Dermis microvascular lymphatic vessel endothelial cell (primary cell): ENCODE data around the gene TRAPPC2L. TPM values are rescaled to one million over a fixed set of nuclear protein-coding genes. Genes with fewer than 3 reads are reported as not detected.
"Not testable (repeated sequence)": the region's sequence is repeated elsewhere in the genome, so short reads cannot be mapped to it uniquely, and the experiment has no call there.

Source experiments
- DNase-seq, 2 donors: peaks; one replicate each; pipeline versions ENCODE4 v3.0.0 to v3.0.0-alpha.2; 2010; ENCODE audit warnings: low read depth in 2 of 2
- total RNA-seq: library from RNA; depleted of rRNA; stranded (reverse); fragments of >200 nt; gene quantifications from 2 replicates; pipeline ENCODE4 v1.2.1, GENCODE V29; 2014

The TRAPPC2L gene
- total RNA-seq, 1 donor from 2014 or later, result 48.1 TPM

DNA sequence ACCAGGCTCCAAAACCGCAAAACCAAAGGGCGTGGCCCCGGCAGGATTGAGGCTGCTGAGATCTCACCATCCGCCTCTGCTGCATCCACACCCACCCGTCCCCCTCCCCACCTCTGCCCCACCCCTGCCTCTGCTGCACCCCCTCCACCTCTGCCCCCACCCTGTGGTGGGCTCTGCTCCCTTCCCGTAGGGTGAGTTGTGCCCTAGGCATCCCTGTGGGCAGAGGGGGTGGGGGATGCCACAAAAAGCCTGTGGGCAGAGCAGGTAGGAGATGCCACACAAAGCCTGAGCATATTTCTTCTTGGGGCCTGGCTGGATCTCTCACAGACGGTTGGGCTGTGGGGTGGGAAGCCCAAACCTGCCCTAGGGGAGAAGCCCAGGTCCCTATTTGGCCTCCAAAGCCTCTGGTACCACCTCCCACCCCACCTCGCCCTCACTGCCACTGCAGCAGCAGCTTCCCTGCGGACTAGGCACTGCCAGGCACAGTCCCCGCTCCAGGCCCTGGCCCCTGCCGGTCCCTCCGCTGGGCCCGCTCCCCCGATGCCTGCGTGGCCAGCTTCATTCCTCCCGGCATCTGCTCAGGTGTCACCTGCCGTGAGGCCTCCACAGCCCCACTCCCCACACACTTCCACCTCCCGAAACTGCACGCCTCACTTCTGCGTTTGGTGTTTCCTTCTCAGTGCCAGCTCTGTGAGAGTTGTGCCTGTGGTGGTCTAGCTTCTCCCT, 20.8 kb downstream of the TRAPPC2L start:
- no peak for DNase-seq

DNA sequence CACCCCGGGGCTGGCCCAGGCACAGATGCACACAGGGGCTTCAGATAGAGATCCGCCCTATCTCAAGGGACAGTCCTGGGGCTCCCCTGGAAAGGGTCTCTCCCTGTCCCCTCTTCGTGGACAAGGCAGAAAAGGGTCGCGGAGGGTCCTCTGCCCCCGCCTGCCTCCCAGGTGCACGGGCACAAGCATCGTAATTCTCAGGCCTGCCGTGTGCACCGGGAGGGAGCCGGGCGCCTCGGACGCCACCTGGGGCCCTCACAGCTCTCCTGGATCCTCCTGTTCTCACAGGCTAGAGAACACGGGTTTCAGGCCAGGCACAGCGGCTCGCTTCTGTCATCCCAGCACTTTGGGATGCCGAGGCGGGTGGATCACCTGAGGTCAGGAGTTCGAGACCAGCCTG, 21.4 kb downstream of the TRAPPC2L start:
- DNase-seq, result no peak

DNA sequence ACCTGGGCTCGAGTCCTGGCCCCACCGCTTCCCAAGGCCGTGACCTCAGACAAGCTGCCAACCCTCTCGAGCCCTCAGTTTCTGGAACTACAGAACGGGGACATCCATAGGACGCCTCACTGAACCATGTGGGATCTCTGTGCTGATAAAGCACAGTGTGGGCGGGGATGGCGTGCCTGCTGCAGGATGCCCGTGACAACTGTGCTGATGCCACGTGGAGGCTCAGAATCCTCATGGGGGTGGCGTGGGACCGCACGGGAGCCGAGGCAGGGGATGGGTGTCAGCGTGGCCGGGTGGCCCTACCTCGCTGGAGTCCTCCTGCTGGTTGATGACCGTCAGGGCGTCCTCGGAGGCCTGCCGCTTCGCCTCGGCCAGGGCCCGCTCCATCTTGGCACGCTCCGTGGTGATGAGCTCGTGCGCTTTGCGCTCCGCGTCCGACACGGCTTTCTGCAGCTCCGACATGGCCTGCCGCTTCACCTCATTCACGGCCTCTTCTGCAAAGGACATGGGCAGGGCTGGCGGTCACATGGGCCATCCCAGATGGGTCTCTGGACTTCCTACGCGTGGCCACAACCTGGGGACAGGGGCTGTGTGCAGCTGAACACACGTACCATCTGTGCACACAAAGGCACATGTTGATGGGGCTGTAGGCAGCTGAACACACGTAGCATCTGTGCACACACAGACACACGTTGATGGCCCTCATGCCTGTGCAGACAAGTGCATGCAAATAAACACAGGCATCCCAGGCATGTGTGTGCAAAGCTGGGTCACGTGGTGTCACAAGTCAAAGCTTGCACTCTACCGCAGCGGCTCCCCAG, 22.2 kb downstream of the TRAPPC2L start:
- no peak for DNase-seq

- no peak for DNase-seq
Observed at GRCh38 chr16:88879788-88880055, 22.8 kb downstream of the TRAPPC2L start.

DNA sequence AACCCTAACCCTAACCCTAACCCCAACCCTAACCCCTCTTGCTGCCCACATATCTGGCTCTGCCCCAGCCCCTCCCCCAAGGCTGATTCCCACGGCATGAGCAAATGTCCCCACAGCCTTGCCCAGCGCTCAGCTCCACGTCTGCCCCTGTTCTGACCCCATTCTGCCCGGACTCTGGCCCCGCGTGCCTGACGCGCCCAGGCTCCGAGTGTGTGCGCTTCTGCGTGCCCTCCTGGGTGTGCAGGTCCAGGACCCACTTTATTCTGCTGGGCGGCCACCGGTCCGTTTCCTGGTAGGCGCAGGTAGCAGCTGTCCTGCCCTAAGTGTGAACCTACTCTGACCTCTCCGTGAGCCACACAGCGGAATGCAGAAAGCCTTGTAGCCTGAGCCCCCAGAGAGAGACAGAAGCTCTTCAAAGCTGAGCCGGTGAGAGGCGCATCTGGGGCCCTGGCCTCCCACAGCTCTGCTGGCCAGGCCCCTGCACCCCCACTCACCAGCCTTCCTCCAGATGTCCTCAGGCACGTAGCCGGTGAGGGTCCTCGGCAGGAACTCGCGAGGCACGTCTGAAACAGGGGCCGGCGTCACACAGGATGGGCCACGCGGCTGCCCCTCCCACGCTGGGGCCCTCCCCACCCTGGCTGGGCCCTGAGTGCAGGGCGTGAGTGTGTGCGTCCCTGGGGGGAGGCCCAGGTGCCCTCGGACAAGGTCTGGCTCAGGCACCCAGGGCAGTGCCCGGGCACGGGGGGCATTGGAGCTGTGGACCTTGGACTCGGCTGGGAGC, 23.5 kb downstream of the TRAPPC2L start:
- no peak for DNase-seq

GRCh38 chr16:88881007-88881615, 24.2 kb downstream of the TRAPPC2L start:
- no peak for DNase-seq

DNA sequence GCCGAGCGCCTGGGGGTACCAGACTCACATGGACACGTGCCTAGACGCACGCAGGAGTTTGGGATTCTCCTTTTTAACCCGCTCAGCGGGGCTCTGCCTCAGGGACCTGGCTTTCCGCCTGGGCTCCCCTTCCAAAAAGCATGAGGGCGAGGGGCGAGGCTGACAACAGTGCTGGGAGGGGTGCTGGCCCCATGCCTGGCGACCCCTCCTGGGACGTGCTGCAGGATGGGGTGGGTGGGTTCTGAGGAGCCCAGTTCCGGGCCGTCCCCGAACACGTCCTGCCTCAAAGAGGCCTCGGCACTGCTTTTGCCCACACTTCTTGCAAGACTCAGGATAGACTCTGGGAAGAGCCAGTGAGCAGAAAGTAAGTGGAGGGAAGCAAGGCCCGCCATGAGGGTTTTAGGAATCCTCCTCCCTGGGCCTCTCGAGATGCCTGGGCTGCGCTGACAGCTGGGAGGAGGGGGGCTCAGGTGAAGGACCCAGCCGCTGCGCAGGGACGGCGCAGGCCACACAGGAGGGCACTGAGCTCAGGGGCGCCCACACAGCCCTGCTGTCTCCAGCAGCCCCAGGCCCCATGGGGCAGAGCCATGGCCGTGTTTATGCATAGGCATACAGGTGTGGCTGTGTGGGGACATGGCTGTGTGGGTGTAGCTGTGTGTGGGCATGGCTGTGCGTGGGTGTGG, 24.9 kb downstream of the TRAPPC2L start:
- no peak for DNase-seq

GRCh38 chr16:88882358-88883030, 25.6 kb downstream of the TRAPPC2L start:
- peak in 1 of 2 donors; percentile 11 for DNase-seq

GRCh38 chr16:88883117-88883895, 26.4 kb downstream of the TRAPPC2L start:
- no peak for DNase-seq

GRCh38 chr16:88883946-88884345, 27.0 kb downstream of the TRAPPC2L start:
- no peak for DNase-seq

GRCh38 chr16:88884569-88885271, 27.8 kb downstream of the TRAPPC2L start:
- no peak for DNase-seq

GRCh38 chr16:88885693-88886280, 28.9 kb downstream of the TRAPPC2L start:
- no peak for DNase-seq

DNA sequence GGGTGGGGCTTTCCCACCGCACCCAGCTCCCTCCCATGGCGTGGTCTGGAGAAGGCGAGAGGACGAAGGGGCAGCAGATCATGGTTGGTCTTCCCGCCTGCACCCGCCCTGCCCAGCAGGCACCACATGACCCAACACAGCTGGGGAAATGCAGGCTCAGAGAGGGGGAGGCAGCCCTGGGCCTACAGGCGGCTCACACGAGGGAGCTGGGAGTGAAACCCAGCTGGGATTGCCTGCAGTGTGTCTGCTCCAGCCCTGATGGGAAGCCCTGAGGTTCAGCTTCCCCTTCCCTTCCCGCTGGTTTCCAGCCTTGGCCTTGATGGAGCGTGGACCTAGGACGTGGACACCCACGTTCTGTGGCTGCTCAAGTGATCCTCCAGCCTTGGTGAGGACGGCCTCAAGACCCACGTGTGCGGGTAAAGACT, 29.5 kb downstream of the TRAPPC2L start:
- no peak for DNase-seq

DNA sequence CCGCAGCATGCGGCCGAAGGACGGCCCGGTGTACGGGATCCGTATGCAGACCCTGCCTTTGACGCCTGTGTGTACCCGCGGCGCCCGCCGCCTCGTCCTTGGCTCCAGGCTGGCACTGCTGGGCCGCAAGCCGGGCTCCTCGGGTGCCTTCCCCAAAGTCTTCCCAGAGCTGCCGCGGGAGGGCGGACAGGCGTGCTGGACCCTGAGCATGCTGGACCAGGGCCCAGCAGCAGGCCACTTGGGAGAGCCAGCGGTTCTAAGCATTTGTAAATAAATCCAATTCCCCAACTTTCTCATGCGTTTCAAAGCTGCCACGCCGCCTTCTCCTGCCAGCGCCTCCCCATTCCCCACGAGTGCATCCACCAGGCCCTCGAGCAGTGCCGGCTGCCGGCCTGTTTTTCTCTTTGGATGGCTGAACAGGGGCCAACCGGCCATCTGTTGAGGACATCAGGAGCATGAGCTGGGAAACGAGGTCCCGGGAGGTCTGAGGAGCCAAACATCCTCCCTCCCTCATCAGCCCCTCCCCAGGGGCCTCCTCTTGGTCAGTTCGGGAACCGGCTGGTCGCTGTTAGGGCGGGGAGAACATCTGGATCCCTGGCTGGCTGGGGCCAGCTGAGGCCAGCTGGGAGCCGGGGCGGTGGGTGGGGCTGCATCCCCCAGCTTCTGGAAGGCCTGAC, 30.1 kb downstream of the TRAPPC2L start:
- DNase-seq, result no peak

DNA sequence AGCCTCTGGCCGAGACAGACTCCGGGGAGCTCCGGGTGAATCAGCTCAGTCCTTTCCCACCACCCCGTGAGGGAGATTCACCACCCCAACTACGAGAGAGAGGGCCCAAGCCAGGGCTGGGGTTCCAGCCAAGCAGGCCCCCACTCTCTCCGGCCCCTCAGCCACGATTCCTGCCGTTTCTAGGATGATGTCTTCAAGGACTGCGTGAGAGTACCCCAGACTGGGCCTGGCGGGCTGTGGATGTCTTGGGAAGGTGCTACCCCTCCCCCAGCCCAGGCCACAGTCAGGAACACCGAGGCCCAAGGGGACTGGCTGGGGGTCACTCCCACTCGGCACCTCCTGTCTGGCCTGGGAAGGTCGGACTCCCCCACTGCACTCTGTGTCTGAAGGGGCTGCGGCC, 31.1 kb downstream of the TRAPPC2L start:
- DNase-seq, result no peak

- no peak for DNase-seq
Observed at GRCh38 chr16:88888461-88889387, 31.8 kb downstream of the TRAPPC2L start.

DNA sequence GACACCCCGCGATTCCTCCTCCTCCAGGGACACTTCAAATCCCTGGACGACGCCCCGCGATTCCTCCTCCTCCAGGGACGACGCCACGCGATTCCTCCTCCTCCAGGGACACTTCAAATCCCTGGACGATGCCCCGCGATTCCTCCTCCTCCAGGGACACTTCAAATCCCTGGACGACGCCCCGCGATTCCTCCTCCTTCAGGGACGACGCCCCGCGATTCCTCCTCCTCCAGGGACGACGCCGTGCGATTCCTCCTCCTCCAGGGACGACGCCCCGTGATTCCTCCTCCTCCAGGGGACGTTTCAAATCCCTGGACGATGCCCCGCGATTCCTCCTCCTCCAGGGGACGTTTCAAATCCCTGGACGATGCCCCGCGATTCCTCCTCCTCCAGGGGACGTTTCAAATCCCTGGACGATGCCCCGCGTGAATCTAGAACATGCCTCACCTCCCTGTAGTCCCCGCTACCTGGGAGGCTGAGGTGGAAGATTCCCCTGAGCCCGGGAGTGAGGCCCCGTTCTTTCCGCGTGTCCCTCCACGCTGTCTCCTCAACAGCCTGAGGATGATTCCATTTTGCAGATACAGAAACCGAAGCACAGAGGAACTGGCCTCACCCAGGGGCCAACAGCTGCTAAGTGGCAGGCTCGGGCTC, 32.9 kb downstream of the TRAPPC2L start:
- not testable (repeated sequence) for DNase-seq
